B cell (primary cell): ENCODE data around the gene SULT2B1. TPM values are rescaled to one million over a fixed set of nuclear protein-coding genes. Genes with fewer than 3 reads are reported as not detected.

Source experiments
- ATAC-seq: fragments of 200-7000 bp; cut with Tn5 transposase; one replicate; pipeline ENCODE4 v1.10.0; 2021; ENCODE audit warnings: low read depth, mild to moderate bottlenecking, moderate number of reproducible peaks, moderate library complexity
- CTCF ChIA-PET: fragments of 350-600 bp; sonication (Branson Sonifier 250); formaldehyde crosslinking; loops from one replicate; lab custom pipeline; 2021; ENCODE audit warnings: antibody characterized with exemption, inconsistent platforms; lab: Charles Lee
- POLR2A ChIA-PET: fragments of 350-600 bp; sonication (Branson Sonifier 250); formaldehyde crosslinking; loops from one replicate; lab custom pipeline; 2021; ENCODE audit warnings: antibody characterized with exemption; lab: Charles Lee
- DNase-seq: peaks from one replicate; pipeline ENCODE4 v3.0.0; 2013
- H2AFZ ChIP-seq: 2 replicates; pipeline ENCODE4 v1.6.1; 2012; ENCODE audit warnings: mild to moderate bottlenecking, low read depth, low read length; ENCODE audit not compliant: insufficient read depth, poor library complexity, severe bottlenecking
- H3K27ac ChIP-seq, 2 donors: 1 replicate in 1 of 2; 2 replicates in 1 of 2; pipeline ENCODE4 v1.5.1; 2012 to 2013; ENCODE audit warnings: low read length in 2 of 2, mild to moderate bottlenecking in 2 of 2, moderate library complexity in 1 of 2
- H3K27me3 ChIP-seq, 4 experiments: fragments of 200-600 bp in 1 of 4; sonication (generic) in 1 of 4; replicated peaks in 1 of 4; 1 replicate in 2 of 4; 2 replicates in 2 of 4; pipeline versions ENCODE4 v1.6.1 to v1.7.0; 2013 to 2016; ENCODE audit warnings: low read length in 3 of 4, mild to moderate bottlenecking in 2 of 4, mixed read lengths in 1 of 4, moderate library complexity in 1 of 4; ENCODE audit not compliant: insufficient read depth in 4 of 4, control insufficient read depth in 3 of 4; ENCODE audit errors: control extremely low read depth in 1 of 4
- H3K36me3 ChIP-seq, 2 experiments: replicated peaks in 1 of 2; 1 replicate in 1 of 2; 2 replicates in 1 of 2; pipeline versions ENCODE4 v1.6.1 to v1.7.1; 2013; ENCODE audit warnings: low read length in 1 of 2; ENCODE audit not compliant: insufficient read depth in 2 of 2, control insufficient read depth in 1 of 2; ENCODE audit errors: control extremely low read depth in 1 of 2, extremely low read depth in 1 of 2
- H3K4me1 ChIP-seq, 2 donors: fragments of 200-600 bp in 1 of 2; sonication (generic) in 1 of 2; 1 replicate in 1 of 2; 2 replicates in 1 of 2; pipeline versions ENCODE4 v1.5.1 to v1.6.1; 2013 to 2017; ENCODE audit warnings: low read length in 2 of 2; ENCODE audit not compliant: control insufficient read depth in 2 of 2, insufficient read depth in 2 of 2
- H3K4me2 ChIP-seq: replicated peaks from 2 replicates; pipeline ENCODE3; 2012; ENCODE audit warnings: mild to moderate bottlenecking, low read depth, low read length; ENCODE audit not compliant: poor library complexity, severe bottlenecking
- H3K4me3 ChIP-seq, 5 experiments: fragments of 200-600 bp in 1 of 5; sonication (generic) in 1 of 5; 1 replicate in 3 of 5; 2 replicates in 2 of 5; pipeline versions ENCODE4 v1.5.1 to v1.7.0; 2011 to 2016; ENCODE audit warnings: low read length in 4 of 5, mild to moderate bottlenecking in 4 of 5, low read depth in 2 of 5, control low read depth in 1 of 5, moderate library complexity in 1 of 5; ENCODE audit not compliant: insufficient read depth in 1 of 5; ENCODE audit errors: control extremely low read depth in 1 of 5, extremely low read depth in 1 of 5
- H3K79me2 ChIP-seq: fragments of 200-600 bp; sonication (generic); one replicate; pipeline ENCODE4 v1.6.0; 2016; ENCODE audit warnings: low read length; ENCODE audit not compliant: control insufficient read depth, insufficient read depth
- H3K9ac ChIP-seq: fragments of 200-600 bp; sonication (generic); 2 replicates; pipeline ENCODE4 v1.6.1; 2017; ENCODE audit warnings: mild to moderate bottlenecking, low read length, moderate library complexity
- H3K9me3 ChIP-seq, 3 donors: one replicate each; pipeline versions ENCODE4 v1.6.1 to v1.7.1; 2013; ENCODE audit warnings: low read length in 2 of 3; ENCODE audit not compliant: control insufficient read depth in 2 of 3, insufficient read depth in 1 of 3; ENCODE audit errors: control extremely low read depth in 1 of 3
- H4K20me1 ChIP-seq: 2 replicates; pipeline ENCODE4 v1.6.0; 2012; ENCODE audit warnings: mild to moderate bottlenecking, low read length; ENCODE audit not compliant: insufficient read depth, control insufficient read depth, poor library complexity, severe bottlenecking
- H3K27ac Mint-ChIP-seq: one replicate; pipeline ENCODE4 v1.8.0; 2021; ENCODE audit warnings: mixed read lengths
- H3K27me3 Mint-ChIP-seq: one replicate; pipeline ENCODE4 v1.8.0; 2021; ENCODE audit warnings: mixed read lengths
- H3K4me1 Mint-ChIP-seq: one replicate; pipeline ENCODE4 v1.8.0; 2021; ENCODE audit warnings: mixed read lengths
- H3K4me3 Mint-ChIP-seq: one replicate; pipeline ENCODE4 v1.8.0; 2021; ENCODE audit warnings: mixed read lengths
- H3K9me3 Mint-ChIP-seq: one replicate; pipeline ENCODE4 v1.8.0; 2022; ENCODE audit warnings: mixed read lengths; ENCODE audit not compliant: insufficient read depth
- EZH2 ChIP-seq: IDR thresholded peaks from 2 replicates; pipeline ENCODE4 v1.6.1; 2012; ENCODE audit warnings: borderline replicate concordance, low read depth, mild to moderate bottlenecking, moderate library complexity, low read length; ENCODE audit not compliant: insufficient read depth, poor library complexity, severe bottlenecking
- WGBS: methylation state at CpG from one replicate; pipeline ENCODE4 v1.1.5; 2013; ENCODE audit warnings: missing lambda C conversion rate; ENCODE audit not compliant: insufficient coverage; 5-methylcytosine and 5-hydroxymethylcytosine counted together
- intact Hi-C: fragments of 100-400 bp; cut with micrococcal nuclease; formaldehyde crosslinking; loops from one replicate; pipeline ENCODE4 v1.10.0; 2022
- polyA plus RNA-seq: library from polyadenylated mRNA; depleted of rRNA; stranded (reverse); fragments of >200 nt; gene quantifications from 2 replicates; pipeline ENCODE4 v1.2.3, GENCODE V29; 2012
- total RNA-seq, 2 donors: library from RNA; stranded (reverse); fragments of 120-200 nt in 1 of 2; gene quantifications; 1 replicate in 1 of 2; 2 replicates in 1 of 2; pipeline versions ENCODE4 v1.2.3 to v1.2.4, GENCODE V29; 2013 to 2022
- TF ChIP-seq, protein P1 (sequence below): fragments of 200-600 bp; IDR thresholded peaks from one replicate; pipeline ENCODE4 v1.8.0; 2022; ENCODE audit warnings: antibody characterized with exemption, mild to moderate bottlenecking

The SULT2B1 gene
- total and polyA plus RNA-seq, 2 donors (not counting 1 experiment from before 2014, with no cell fraction given) = not detected

GRCh38 chr19:48629297-48629598, 77.3 kb downstream of the SULT2B1 start:
- H3K27me3 Mint-ChIP-seq = no peaks in the 10 kb centered on the region
- Histone ChIP-seq H2AFZ (no peak overlapping the region), H3K4me1 (peaks cover 17 to 20% of the 10 kb centered on the region in 2 donors), H3K27me3 (no peaks in the 10 kb centered on the region), H3K9me3 (peaks cover 0 to 10% (median 0%) of the 10 kb centered on the region in 3 donors), H3K27ac (no peak overlapping the region), H3K36me3 (peaks cover 0 to 54% of the 10 kb centered on the region in 2 experiments), H3K4me3 (no peak overlapping the region), H3K9ac (no peak overlapping the region), H4K20me1 (peaks cover 58% of the 10 kb centered on the region), H3K79me2 (peaks cover 11% of the 10 kb centered on the region), H3K4me2 (no peak overlapping the region)
- ChIA-PET CTCF (no interaction called here), POLR2A (no interaction called here)
- no peak overlapping the region for H3K27ac Mint-ChIP-seq
- peaks cover 30% of the 10 kb centered on the region for H3K4me1 Mint-ChIP-seq
- 97% methylated on average over 22 of the region's 22 CpGs for WGBS
- ATAC-seq = no peak
- H3K9me3 Mint-ChIP-seq = no peaks in the 10 kb centered on the region
- no peak for TF ChIP-seq EZH2
- TF ChIP-seq, protein P1, sequence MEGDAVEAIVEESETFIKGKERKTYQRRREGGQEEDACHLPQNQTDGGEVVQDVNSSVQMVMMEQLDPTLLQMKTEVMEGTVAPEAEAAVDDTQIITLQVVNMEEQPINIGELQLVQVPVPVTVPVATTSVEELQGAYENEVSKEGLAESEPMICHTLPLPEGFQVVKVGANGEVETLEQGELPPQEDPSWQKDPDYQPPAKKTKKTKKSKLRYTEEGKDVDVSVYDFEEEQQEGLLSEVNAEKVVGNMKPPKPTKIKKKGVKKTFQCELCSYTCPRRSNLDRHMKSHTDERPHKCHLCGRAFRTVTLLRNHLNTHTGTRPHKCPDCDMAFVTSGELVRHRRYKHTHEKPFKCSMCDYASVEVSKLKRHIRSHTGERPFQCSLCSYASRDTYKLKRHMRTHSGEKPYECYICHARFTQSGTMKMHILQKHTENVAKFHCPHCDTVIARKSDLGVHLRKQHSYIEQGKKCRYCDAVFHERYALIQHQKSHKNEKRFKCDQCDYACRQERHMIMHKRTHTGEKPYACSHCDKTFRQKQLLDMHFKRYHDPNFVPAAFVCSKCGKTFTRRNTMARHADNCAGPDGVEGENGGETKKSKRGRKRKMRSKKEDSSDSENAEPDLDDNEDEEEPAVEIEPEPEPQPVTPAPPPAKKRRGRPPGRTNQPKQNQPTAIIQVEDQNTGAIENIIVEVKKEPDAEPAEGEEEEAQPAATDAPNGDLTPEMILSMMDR = no peak
- H3K4me3 Mint-ChIP-seq = no peak overlapping the region
- intact Hi-C loops = no loop called here
- no peak for DNase-seq

GRCh38 chr19:48629599-48630295, 77.8 kb downstream of the SULT2B1 start:
- H3K4me3 ChIP-seq = no peak overlapping the region
- no peak for ATAC-seq
- H4K20me1 ChIP-seq = peaks cover 56% of the 10 kb centered on the region
- H3K36me3 ChIP-seq = peaks cover 0 to 54% of the 10 kb centered on the region in 2 experiments
- no peak for DNase-seq
- peak overlapping the region; percentile 53 for H3K27ac Mint-ChIP-seq
- intact Hi-C loops = loop anchor here (10.0 kb wide), 2 partner anchors 485 to 845 kb away; partner anchors contain the start of genes C19orf73, FLT3LG, LIN7B and PPFIA3
- no peak overlapping the region for H2AFZ ChIP-seq
- no peak for TF ChIP-seq EZH2
- TF ChIP-seq, protein P1 = no peak
- CTCF ChIA-PET = interaction anchor here (0.8 to 1.1 kb wide), 2 partner anchors 9 to 11 kb away, joined by 3 read pairs; partner anchors contain the start of genes RPL18 and SPHK2
- H3K27me3 ChIP-seq = no peaks in the 10 kb centered on the region
- H3K9ac ChIP-seq = no peak overlapping the region
- H3K4me1 ChIP-seq = peaks cover 17 to 20% of the 10 kb centered on the region in 2 donors
- H3K79me2 ChIP-seq = peaks cover 12% of the 10 kb centered on the region
- no peak overlapping the region for H3K4me2 ChIP-seq
- peaks cover 0 to 10% (median 0%) of the 10 kb centered on the region in 3 donors for H3K9me3 ChIP-seq
- WGBS = 93% methylated on average over 48 of the region's 48 CpGs
- POLR2A ChIA-PET = interaction anchor here (0.5 to 0.6 kb wide), 2 partner anchors 162 to 439 kb away, joined by 4 read pairs; no protein-coding TSS in a partner anchor
- no peak overlapping the region for H3K27ac ChIP-seq
- H3K4me3 Mint-ChIP-seq = no peak overlapping the region
- H3K4me1 Mint-ChIP-seq = peaks cover 33% of the 10 kb centered on the region
- H3K27me3 Mint-ChIP-seq = no peaks in the 10 kb centered on the region
- no peaks in the 10 kb centered on the region for H3K9me3 Mint-ChIP-seq
